Measurements from ENCODE around the gene TNFAIP1. TPM values are rescaled to one million over a fixed set of nuclear protein-coding genes. Genes with fewer than 3 reads are reported as not detected.

The TNFAIP1 gene
- total RNA-seq, 1 experiment from 2014 or later = 24.5 TPM

DNA sequence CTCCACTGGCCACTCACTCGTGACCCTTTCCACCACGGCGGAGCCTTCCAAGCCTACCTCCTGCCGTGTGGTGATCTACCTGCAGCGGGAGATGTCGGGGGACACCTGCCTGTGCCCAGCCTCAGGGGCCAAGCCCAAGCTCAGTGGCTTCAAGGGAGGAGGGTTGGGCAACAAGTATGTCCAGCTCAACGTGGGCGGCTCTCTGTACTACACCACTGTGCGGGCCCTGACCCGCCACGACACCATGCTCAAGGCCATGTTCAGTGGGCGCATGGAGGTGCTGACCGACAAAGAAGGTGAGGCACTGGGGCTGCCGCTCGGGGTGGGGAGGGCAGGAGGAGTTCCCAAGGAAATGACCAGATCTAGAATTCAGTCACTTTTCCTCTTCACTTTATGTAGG is 3.9 kb downstream of the TNFAIP1 start:
- in situ Hi-C loops (cut with HindIII; ENCODE audit: low pct_unique_long_range_greater_than_20kb, low sequenced_read_pairs) = no loop called here
- no peak for DNase-seq (ENCODE audit: low read depth, low spot score)

DNA sequence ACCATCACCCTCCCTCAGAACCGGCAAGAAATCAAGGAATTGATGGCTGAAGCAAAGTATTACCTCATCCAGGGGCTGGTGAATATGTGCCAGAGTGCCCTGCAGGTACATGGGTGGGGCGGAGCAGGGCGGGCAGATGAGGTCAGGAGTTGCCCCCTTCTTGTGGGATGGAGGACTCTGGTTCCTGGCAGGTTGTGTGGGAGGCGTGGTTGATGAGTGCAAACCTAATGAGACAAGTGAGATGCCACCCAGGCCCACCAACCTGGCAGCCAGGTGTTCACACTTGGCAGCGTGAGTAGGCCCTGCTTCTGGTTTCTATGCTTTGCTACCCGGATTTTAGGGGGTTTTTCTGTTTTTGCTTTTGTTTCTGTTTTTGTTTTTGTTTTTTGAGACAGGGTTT is 4.8 kb downstream of the TNFAIP1 start:
- in situ Hi-C loops (cut with HindIII; ENCODE audit: low pct_unique_long_range_greater_than_20kb, low sequenced_read_pairs) = no loop called here
- DNase-seq (ENCODE audit: low read depth, low spot score) = no peak

DNA sequence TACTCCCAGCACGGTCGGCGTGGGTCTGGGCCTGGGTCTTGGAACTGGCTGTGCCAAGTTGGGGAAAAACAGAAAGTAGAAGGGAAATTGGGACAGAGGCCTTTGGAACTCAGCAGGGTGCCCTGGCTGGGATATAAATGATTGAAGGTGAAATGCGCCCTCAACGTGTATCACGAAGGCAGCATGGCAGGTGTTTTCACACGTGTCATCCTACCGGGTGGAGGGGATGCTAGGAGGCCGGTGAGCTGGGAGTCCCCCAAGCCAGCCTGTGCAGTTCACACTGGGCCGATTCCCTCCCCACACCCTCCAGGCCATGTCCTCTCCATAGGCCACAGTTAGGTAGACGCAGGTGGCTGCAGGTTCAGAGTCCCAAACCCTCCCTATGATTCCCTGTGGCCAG is 6.0 kb downstream of the TNFAIP1 start:
- in situ Hi-C loops (cut with HindIII; ENCODE audit: low pct_unique_long_range_greater_than_20kb, low sequenced_read_pairs) = no loop called here

DNA sequence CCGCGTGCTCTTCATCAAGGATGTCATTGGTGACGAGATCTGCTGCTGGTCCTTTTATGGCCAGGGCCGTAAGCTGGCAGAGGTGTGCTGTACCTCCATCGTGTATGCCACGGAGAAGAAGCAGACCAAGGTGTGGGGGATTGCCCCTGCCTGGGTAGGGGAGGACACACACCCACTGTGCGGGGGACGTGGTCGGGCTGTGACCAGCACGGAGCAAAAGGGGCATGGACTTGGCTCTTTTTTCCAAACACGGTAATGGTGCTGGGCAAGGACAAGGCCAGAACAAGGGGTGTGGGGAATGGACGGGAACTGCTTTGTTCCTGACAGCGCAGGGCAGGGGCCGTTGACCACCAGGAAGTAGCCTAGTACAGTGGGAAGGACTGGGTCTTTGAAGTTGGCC is 6.8 kb downstream of the TNFAIP1 start:
- DNase-seq (ENCODE audit: low read depth, low spot score) = no peak
- in situ Hi-C loops (cut with HindIII; ENCODE audit: low pct_unique_long_range_greater_than_20kb, low sequenced_read_pairs) = no loop called here

More for the DNA sequence above, 6.0 kb downstream of the TNFAIP1 start:
- no peak for DNase-seq (ENCODE audit: low read depth, low spot score)

DNA sequence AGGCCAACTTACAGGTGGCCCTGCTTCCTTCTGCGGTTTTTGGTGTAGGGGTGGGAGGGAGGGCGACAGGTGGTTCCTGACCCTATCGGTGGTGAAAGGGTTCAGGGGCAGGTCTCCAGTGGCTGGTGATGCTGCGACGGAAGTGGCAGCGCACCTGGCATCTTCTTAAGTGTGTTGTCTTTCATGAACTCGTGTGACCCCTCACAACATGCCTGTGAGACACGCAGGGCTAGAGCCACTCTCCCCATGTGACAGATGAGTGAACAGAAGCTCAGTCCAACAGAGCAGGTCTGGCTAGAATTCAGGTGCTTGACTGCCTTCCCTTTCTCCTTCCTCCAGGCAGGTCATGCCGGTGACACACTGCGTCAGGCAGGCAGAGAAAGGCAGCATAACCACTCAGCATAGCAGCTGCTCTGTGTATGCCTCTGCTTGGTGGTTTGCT is 8.0 kb downstream of the TNFAIP1 start:
- no peak for DNase-seq (ENCODE audit: low read depth, low spot score)
- in situ Hi-C loops (cut with HindIII; ENCODE audit: low pct_unique_long_range_greater_than_20kb, low sequenced_read_pairs) = no loop called here

DNA sequence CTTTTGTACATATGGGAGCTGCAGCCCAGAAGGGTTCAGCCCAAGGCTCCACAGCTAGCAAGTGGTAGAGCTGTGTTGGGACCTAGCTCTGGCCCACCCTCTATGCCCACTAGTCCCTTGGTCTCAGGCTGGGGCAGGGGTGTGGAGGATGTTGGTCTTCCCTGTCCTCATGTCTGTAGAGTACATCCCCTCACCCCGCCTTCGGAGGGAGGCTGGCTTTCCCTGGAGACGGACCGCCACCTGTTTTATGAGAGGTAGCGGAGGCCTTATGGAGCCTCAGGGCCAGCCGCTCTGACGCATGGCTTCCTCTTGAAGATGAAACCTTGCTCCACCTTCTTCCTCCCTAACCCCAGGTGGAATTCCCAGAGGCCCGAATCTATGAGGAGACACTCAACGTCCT is 8.4 kb downstream of the TNFAIP1 start:
- no peak for DNase-seq (ENCODE audit: low read depth, low spot score)
- in situ Hi-C loops (cut with HindIII; ENCODE audit: low pct_unique_long_range_greater_than_20kb, low sequenced_read_pairs) = no loop called here

DNA sequence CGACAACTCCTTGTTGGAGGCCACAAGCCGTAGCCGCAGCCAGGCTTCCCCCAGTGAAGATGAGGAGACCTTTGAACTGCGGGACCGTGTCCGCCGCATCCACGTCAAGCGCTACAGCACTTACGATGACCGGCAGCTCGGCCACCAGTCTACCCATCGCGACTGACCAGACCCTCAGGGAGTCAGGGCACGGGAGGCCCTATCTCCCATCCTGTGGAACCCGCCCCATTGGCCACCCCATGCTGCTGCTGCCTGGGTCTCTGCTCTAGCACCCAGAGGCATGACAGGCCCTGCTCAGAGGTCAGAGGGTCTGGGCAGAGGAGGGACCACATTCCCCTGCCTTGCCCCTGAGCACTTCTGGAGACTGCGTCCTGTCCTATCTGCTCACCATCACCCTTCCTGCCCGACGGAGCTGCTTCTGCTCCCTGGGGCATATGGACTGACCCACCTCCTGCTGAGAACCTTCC is 8.9 kb downstream of the TNFAIP1 start:
- in situ Hi-C loops (cut with HindIII; ENCODE audit: low pct_unique_long_range_greater_than_20kb, low sequenced_read_pairs) = no loop called here
- DNase-seq (ENCODE audit: low read depth, low spot score) = no peak

DNA sequence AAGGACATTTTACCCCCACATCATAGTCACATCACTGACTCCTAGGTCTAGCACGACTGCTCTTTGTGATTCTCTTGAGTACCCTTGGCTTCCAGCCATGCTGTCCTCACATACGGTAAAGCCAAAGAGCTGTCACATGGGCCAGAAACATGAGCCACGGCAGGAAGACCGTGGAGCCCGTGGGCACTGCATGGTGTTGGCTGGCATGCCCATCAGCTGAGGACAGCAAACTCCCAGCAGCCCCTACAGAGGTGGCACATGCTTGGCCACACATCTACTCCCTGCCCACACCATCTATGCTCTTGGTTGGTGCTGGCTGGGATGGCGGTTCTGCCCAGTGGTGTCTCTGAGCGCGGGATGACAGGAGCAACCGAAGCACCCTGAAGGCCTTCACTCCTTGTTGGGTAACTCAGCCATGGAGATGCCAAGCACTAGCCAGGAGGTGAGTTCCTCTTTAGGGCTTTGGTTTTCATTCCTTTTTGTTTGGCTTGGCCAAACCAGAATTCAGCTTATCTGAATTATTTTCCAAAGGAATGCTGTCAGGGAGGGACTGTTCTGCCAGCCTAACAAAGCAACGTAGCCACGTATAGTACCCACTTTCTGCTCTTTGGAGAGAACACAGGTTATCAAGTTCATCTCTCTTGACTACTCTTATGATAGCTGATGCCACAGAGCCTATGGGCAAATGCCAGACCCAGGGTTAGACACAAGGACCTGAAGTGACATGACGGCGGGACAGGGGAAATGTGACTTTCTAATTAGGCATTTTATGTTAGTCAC is 10.0 kb downstream of the TNFAIP1 start:
- DNase-seq (ENCODE audit: low read depth, low spot score) = no peak
- in situ Hi-C loops (cut with HindIII; ENCODE audit: low pct_unique_long_range_greater_than_20kb, low sequenced_read_pairs) = no loop called here

DNA sequence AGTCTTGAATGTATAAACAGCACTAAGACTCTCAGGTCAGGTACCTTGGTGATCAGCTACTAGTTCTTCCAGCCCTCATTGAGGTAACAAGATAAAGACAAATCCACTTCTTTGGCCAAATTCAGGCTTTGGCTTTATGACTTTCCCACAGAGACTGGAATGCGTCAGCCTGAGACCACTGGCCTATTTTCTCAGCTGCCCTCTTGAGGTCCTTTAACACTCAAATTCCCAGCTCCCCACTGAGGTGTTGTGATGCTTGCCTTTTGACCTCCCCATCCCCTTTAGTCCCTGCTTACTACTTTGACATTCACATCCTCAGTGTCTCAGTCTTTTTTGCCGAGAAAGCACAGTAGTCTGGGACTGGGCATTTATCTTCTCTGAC is 10.6 kb downstream of the TNFAIP1 start:
- DNase-seq (ENCODE audit: low read depth, low spot score) = no peak
- in situ Hi-C loops (cut with HindIII; ENCODE audit: low pct_unique_long_range_greater_than_20kb, low sequenced_read_pairs) = no loop called here

DNA sequence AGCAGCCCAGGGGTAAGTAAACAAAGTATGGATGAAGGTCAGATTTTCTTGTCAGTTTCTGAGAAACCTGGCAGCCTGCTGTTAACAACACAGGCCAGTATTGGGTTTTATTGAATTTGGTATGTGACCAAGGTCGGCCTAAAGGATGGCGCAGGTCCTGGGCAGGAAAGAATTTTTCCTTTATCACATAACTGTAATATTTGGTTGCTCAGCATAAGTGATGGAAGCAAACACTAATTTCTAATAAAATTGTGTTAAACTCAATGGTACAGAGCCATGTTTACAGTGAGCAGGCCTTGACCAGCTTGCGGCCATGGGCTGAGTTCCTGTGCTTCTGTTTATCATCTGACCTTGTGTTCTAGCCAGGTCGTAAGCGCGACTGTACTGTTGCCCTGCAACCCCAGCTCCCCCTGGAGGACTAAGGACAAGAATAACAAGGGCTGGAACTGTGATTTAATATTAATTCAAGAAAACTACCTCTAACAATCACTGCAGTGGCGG is 11.2 kb downstream of the TNFAIP1 start:
- peak; percentile 55 for DNase-seq (ENCODE audit: low read depth, low spot score)
- in situ Hi-C loops (cut with HindIII; ENCODE audit: low pct_unique_long_range_greater_than_20kb, low sequenced_read_pairs) = no loop called here

DNA sequence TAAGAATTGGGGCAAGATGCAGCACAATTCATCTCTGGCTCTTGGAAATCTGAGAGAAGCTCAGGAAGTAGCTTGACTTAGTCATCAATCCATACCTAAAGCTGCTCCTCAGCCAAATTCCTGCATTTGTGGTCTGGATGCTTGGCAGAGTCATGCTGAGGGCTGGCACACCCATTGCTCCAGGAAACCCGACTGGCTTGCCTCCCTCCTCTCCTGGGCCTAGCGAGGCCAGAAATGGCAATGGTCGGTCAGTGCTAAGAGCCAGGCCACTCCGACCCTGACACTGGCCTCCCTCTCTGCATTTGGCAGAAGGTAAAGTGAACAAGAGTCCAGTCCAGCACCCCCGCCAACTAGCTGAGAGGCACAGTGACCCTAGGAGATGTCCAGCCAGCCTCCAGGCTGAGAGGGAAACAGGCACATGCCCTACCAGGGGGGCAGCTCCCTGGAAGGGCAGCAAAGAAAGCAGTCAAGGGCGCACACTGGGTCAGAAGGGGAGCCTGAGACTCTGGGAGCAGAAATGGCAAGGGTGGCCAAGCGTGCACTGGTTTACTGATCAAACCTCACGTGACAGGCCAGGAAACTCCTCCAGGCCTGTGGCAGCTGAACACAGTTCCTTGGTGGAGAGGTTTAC is 11.8 kb downstream of the TNFAIP1 start:
- in situ Hi-C loops (cut with HindIII; ENCODE audit: low pct_unique_long_range_greater_than_20kb, low sequenced_read_pairs) = no loop called here
- DNase-seq (ENCODE audit: low read depth, low spot score) = no peak

DNA sequence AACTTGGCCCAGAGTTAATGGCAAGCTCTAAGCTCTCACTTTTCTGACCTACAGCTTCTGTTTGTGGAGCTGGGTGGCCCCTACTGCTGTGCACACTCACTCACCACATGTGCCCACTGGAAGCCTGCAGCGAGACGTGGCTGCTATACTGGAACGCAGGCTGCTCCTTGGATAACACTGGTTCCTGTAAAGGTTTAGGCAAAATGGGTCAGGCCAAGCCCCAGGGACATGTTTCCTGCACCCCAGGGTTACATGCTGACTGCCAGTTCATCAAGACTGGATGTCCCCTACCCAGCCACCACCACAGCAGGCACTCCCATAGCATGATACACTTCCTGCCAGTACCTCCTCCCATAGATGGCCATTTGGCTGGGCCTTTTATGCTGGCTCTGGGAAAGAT is 13.4 kb downstream of the TNFAIP1 start:
- no peak for DNase-seq (ENCODE audit: low read depth, low spot score)
- in situ Hi-C loops (cut with HindIII; ENCODE audit: low pct_unique_long_range_greater_than_20kb, low sequenced_read_pairs) = no loop called here

DNA sequence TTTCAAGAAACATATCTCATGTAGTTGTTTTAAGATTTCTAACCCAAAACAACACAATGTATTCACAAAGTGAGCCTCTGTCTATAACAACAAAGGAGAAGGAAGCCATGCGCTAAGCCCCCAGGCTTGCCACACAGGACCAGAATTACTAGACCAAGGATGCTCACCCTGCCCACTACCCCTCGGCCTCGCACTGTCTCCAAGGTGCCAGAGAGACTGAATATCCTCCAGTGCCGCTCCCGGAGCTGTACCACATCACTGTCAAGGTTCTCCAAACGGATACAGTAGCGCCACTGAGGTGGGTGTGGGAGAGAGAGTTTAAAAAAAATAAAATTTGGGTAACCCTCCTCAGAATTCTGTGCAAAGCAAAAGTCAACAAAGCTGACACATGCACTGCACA is 14.7 kb downstream of the TNFAIP1 start:
- in situ Hi-C loops (cut with HindIII; ENCODE audit: low pct_unique_long_range_greater_than_20kb, low sequenced_read_pairs) = no loop called here
- DNase-seq (ENCODE audit: low read depth, low spot score) = no peak

DNA sequence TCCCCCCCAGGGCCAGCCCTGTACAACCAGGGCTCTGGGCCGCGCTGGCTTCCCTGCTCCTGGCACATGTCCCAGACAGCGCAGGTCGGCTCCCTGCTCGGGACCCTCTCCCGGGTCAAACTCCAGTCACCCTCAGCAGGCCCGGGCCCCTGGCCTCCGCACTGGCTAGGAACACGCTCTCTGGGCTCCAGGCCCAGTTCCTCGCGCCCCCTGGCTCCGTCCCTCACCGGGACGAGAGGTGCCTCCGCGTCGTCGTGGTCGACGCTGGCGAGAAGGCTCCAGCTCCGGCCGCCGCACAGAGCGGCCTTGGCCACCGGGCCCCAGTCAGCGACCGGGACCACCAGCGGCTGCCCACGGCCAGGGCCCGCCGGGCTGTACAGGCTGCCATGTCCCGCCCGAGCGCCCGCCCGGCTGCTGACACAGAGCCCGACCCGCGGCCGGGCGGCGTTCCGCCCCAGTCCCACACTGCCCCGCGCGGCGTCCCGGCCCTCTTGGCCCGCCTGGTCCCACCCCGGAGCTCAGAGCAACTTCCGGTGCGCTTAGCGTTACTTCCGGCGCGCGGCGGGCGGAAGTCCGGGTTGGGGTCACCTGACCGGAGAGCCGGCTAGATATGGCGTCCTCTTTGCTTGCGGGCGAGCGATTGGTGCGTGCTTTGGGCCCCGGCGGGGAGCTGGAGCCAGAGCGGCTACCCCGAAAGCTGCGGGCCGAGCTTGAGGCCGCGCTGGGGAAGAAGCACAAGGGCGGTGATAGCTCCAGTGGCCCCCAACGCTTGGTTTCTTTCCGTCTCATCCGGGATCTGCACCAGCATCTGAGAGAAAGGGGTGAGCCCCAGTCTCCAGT is 21.7 kb downstream of the TNFAIP1 start, which contains the start of gene POLDIP2:
TSS of gene POLDIP2 (minus strand) at position 467 of the 840 bp plus-strand sequence. CDS start at position 388, 79 bp downstream.
- peak; percentile 95 for DNase-seq (ENCODE audit: low read depth, low spot score)
- in situ Hi-C loops (cut with HindIII; ENCODE audit: low pct_unique_long_range_greater_than_20kb, low sequenced_read_pairs) = no loop called here

DNA sequence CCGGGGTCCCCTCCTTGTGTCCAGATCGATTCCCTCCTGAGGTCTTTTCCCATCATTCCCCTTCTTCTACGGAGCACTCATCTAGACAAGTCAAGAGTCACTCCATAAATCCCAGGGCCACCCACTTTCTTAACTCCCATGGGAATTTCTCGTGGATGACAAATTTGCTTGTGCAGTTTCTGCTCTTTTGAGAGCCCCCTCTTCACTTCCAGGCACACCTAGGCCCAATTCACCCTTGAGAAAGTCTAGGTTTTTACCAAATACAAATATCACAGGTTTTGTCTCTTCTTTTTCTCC is 22.3 kb downstream of the TNFAIP1 start:
- no peak for DNase-seq (ENCODE audit: low read depth, low spot score)

DNA sequence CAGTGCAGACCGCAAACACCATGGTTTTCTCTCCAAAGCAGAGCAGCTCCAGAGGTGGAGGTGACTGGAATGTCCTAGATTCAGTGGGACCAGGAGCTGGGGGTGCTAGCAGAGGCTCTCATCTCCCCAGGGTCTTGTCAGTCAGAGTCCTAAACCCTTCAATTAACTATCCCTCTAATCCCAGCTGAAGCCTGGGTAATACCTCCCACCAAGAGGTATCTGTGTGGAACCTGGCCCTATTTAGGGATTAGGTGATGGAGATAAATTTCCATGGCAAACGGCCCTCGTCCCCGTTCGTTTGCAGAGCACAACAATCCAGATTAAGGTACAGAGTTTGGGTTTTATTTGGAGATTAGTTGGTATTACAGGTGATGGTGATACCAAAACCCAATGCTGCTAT is 27.6 kb downstream of the TNFAIP1 start:
- no peak for DNase-seq (ENCODE audit: low read depth, low spot score)
- in situ Hi-C loops (cut with HindIII; ENCODE audit: low pct_unique_long_range_greater_than_20kb, low sequenced_read_pairs) = no loop called here

More for the DNA sequence above, 22.3 kb downstream of the TNFAIP1 start:
- in situ Hi-C loops (cut with HindIII; ENCODE audit: low pct_unique_long_range_greater_than_20kb, low sequenced_read_pairs) = no loop called here

DNA sequence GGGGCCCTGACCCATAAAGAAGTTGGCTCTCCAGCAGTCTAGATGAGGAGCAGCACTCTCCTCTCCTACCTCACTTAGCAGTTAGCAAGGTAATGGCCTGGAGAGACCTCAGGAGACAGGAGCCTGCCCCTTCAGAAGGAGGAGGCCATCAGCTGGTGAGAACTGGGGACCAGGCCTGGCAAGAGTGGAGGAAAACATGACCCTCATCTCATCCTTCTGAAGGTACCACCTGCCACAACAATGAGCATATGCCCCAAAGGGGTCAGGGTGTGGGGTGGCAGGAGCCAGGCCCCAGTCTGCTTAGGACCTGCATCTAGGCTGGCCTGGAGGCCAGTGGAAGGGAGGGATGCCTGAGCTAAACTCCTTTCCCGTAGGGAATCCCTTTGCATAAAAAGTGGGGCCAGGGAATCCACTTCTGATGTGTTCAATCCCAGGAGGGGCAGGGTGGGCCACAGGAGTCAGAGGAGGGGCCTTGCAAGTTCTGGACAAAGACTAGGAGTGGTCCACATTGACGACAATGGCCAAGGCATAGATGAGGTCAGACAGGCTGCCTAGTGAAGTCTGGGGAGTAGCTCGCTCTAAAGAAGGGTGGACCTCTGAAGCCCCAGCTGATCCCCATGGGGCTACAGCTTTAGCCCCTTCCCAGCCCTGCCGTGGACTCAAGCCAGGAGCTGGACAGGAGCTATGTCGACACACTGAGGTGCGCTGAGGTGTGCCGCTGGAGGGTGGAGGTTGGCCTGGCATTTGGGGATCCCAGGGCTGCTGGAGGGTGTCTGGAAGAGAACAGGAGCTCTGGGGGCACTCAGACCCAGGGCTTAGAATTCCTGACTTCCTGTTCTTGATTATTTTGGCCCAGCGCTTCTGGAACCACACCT is 28.5 kb downstream of the TNFAIP1 start:
- DNase-seq (ENCODE audit: low read depth, low spot score) = no peak
- in situ Hi-C loops (cut with HindIII; ENCODE audit: low pct_unique_long_range_greater_than_20kb, low sequenced_read_pairs) = no loop called here
